Prostate gland (tissue), 2 donors: ENCODE data around the gene CFAP157.
A peak's percentile ranks its signal among the peaks of the same experiment; 100 is the strongest.

Experiments
- POLR2A ChIP-seq: fragments of 450-650 bp; IDR thresholded peaks from one replicate; pipeline ENCODE4 v1.6.1; 2016; ENCODE audit warnings: antibody characterized with exemption, mild to moderate bottlenecking
- POLR2AphosphoS5 ChIP-seq: sonication (generic); formaldehyde crosslinking; IDR thresholded peaks from one replicate; pipeline ENCODE4 v1.6.1; 2017; ENCODE audit warnings: antibody characterized with exemption
- TF ChIP-seq, protein P1 (sequence below), 4 experiments: fragments of 200-600 bp in 2 of 4; fragments of 450-650 bp in 2 of 4; sonication (generic) in 2 of 4; IDR thresholded peaks; 1 replicate in 3 of 4; 2 replicates in 1 of 4; pipeline ENCODE4 v1.5.1; 2016 to 2019; ENCODE audit warnings: antibody characterized with exemption in 4 of 4, mild to moderate bottlenecking in 2 of 4, moderate library complexity in 2 of 4

DNA sequence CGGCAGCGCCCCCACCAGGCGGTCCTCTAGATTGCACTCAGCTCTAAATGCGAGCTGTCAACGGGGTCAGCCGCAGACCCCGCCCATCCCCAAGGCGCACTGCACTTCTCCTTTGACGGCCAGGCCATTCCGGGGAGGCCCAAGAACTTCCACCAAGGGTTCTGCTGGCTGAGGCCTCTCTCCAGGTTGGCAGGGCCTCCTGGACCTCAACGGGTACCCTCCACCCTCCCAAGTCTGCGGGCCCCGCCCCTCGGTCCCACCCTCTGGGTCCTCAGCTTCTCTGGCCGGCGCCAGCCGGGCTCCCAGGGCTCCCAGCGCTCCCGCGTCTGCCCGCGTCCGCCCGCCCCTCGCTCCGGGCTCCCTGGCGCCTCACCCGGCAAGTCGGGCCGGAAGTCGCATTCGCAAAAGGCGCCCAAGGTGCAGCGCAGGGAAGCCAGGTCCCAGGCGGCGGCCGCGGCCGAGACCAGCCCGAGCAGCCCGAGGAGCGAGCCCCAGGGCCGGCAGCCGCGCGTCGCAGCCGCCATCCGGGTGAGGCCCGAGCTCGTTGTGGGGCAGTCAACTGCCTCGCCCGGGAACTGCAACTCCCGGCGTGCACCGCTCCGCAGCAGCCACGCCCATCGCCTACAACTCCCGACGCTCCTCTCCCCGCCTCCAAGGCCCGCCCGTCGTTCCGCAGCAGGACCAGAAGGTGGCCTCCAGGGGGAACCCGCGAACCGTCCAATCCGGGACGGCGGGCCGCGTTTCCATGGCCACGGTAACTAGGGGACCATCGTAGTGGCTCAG, 28.1 kb downstream of the CFAP157 start, which contains the start of gene TOR2A:
- TF ChIP-seq POLR2A (peak; percentile 90), POLR2AphosphoS5 (peak; percentile 93)
- TF ChIP-seq, protein P1, sequence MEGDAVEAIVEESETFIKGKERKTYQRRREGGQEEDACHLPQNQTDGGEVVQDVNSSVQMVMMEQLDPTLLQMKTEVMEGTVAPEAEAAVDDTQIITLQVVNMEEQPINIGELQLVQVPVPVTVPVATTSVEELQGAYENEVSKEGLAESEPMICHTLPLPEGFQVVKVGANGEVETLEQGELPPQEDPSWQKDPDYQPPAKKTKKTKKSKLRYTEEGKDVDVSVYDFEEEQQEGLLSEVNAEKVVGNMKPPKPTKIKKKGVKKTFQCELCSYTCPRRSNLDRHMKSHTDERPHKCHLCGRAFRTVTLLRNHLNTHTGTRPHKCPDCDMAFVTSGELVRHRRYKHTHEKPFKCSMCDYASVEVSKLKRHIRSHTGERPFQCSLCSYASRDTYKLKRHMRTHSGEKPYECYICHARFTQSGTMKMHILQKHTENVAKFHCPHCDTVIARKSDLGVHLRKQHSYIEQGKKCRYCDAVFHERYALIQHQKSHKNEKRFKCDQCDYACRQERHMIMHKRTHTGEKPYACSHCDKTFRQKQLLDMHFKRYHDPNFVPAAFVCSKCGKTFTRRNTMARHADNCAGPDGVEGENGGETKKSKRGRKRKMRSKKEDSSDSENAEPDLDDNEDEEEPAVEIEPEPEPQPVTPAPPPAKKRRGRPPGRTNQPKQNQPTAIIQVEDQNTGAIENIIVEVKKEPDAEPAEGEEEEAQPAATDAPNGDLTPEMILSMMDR (IDR thresholded peaks at IDR 0.05): peak; percentile 89 to 100 (median 98)
